Mucosa of stomach (tissue), 1 donor: ENCODE data around the gene STON2.

Experiments
- H3K27me3 ChIP-seq: one replicate; pipeline ENCODE4 v1.7.0; 2013; ENCODE audit warnings: mild to moderate bottlenecking, low read length; ENCODE audit not compliant: control insufficient read depth, insufficient read depth
- H3K36me3 ChIP-seq: one replicate; pipeline ENCODE4 v1.7.0; 2013; ENCODE audit warnings: low read length; ENCODE audit not compliant: control insufficient read depth, insufficient read depth
- H3K4me1 ChIP-seq: one replicate; pipeline ENCODE4 v1.7.0; 2013; ENCODE audit warnings: mild to moderate bottlenecking, low read length; ENCODE audit not compliant: control insufficient read depth, insufficient read depth
- H3K4me3 ChIP-seq: one replicate; pipeline ENCODE4 v1.7.0; 2013; ENCODE audit warnings: low read length
- H3K9ac ChIP-seq: one replicate; pipeline ENCODE4 v1.7.0; 2013; ENCODE audit warnings: mild to moderate bottlenecking, low read length, moderate library complexity
- H3K9me3 ChIP-seq: one replicate; pipeline ENCODE4 v1.7.0; 2013; ENCODE audit warnings: mild to moderate bottlenecking, low read length, moderate library complexity; ENCODE audit not compliant: control insufficient read depth
- donor health status: Pancreatic carcinoma.

The STON2 gene

GRCh38 chr14:81341370-81341769 is 58.8 kb downstream of the STON2 start:
- Histone ChIP-seq H3K9me3 (no peaks in the 10 kb centered on the region), H3K27me3 (no peaks in the 10 kb centered on the region), H3K36me3 (no peaks in the 10 kb centered on the region), H3K4me1 (no peaks in the 10 kb centered on the region), H3K9ac (no peak overlapping the region), H3K4me3 (no peak overlapping the region)

GRCh38 chr14:81340201-81340600 is 59.9 kb downstream of the STON2 start:
- no peaks in the 10 kb centered on the region for H3K9me3 ChIP-seq
- H3K27me3 ChIP-seq = no peaks in the 10 kb centered on the region
- H3K9ac ChIP-seq = no peak overlapping the region
- H3K4me3 ChIP-seq = no peak overlapping the region
- no peaks in the 10 kb centered on the region for H3K4me1 ChIP-seq
- no peaks in the 10 kb centered on the region for H3K36me3 ChIP-seq

- Histone ChIP-seq H3K9me3 (no peaks in the 10 kb centered on the region), H3K9ac (no peak overlapping the region), H3K36me3 (no peaks in the 10 kb centered on the region), H3K27me3 (no peaks in the 10 kb centered on the region), H3K4me1 (no peaks in the 10 kb centered on the region), H3K4me3 (no peak overlapping the region)
Measured at GRCh38 chr14:81337073-81337472, 63.1 kb downstream of the STON2 start.

DNA sequence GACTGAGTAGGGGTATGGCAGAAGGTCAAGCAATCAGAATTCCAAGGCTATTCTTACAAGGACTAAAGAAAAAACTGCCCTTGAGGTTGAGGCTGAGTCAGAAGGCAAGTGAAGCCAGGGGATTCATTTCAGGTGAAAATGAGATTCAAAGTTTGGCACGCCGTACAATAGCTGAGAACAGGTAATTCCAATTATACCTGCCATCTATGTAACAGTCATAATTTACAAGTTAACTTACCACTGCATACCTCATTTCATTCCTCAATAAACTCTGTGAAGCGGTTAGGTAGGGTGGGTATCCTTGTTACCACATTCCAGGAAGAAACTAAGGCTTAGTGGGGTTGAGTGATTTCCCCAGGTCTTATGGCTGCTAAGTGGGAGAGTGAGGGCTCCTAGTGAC is 64.1 kb downstream of the STON2 start:
- Histone ChIP-seq H3K4me3 (no peak overlapping the region), H3K9ac (no peak overlapping the region), H3K9me3 (no peaks in the 10 kb centered on the region), H3K4me1 (no peaks in the 10 kb centered on the region), H3K36me3 (no peaks in the 10 kb centered on the region), H3K27me3 (no peaks in the 10 kb centered on the region)

GRCh38 chr14:81332725-81333124 is 67.4 kb downstream of the STON2 start:
- Histone ChIP-seq H3K9me3 (no peaks in the 10 kb centered on the region), H3K27me3 (no peaks in the 10 kb centered on the region), H3K4me1 (no peaks in the 10 kb centered on the region), H3K36me3 (no peaks in the 10 kb centered on the region), H3K4me3 (no peak overlapping the region), H3K9ac (no peak overlapping the region)

DNA sequence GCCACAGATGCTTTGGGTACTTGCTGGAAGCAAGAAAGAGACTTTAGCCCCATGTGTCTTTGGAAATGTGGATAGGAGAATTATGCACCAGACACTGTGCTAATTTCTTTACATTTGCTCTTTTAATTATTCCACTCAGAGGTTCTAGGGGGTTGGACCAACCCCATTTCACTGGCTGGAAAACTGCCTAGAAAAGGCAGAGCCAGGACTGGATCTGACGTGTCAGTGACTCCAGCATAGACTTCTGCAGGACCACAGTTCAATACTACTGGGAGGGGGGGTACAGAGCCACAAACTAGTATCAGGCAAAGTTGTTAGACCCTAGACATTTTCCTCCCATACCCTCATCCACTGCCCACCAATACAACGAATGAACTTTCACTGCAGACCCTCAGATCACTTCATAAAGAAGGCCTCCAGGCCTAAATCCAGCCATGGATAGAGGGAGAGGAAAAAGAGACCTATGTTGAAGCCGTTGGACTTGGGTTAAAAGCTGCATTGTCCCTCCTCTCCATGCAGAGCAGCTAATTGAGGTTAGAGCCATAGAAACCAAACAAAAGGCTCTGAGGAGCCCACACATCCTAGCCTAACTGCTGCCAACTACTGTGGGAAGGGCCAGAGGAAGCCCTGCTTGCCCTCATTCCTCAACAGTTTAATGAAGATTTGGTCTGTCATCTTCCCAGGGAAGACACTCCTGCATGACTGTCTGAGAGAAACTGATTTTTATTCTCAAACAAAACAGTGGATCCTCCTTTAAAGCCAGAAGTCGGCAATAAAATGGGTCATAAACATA is 68.7 kb downstream of the STON2 start:
- no peaks in the 10 kb centered on the region for H3K4me1 ChIP-seq
- no peaks in the 10 kb centered on the region for H3K27me3 ChIP-seq
- H3K4me3 ChIP-seq = no peak overlapping the region
- H3K9ac ChIP-seq = no peak overlapping the region
- no peaks in the 10 kb centered on the region for H3K36me3 ChIP-seq
- H3K9me3 ChIP-seq = no peaks in the 10 kb centered on the region

GRCh38 chr14:81330619-81331122 is 69.5 kb downstream of the STON2 start:
- Histone ChIP-seq H3K4me1 (no peaks in the 10 kb centered on the region), H3K9ac (no peak overlapping the region), H3K9me3 (no peaks in the 10 kb centered on the region), H3K27me3 (no peaks in the 10 kb centered on the region), H3K4me3 (no peak overlapping the region), H3K36me3 (no peaks in the 10 kb centered on the region)

- H3K27me3 ChIP-seq = no peaks in the 10 kb centered on the region
- no peaks in the 10 kb centered on the region for H3K9me3 ChIP-seq
- no peaks in the 10 kb centered on the region for H3K36me3 ChIP-seq
- H3K9ac ChIP-seq = no peak overlapping the region
- H3K4me1 ChIP-seq = no peaks in the 10 kb centered on the region
- H3K4me3 ChIP-seq = no peak overlapping the region
Measured at GRCh38 chr14:81329640-81330381, 70.3 kb downstream of the STON2 start.

GRCh38 chr14:81326451-81326850 is 73.7 kb downstream of the STON2 start:
- Histone ChIP-seq H3K36me3 (no peaks in the 10 kb centered on the region), H3K9me3 (no peaks in the 10 kb centered on the region), H3K27me3 (no peaks in the 10 kb centered on the region), H3K4me3 (no peak overlapping the region), H3K4me1 (peaks cover 11% of the 10 kb centered on the region), H3K9ac (no peak overlapping the region)

GRCh38 chr14:81324011-81324410 is 76.1 kb downstream of the STON2 start:
- Histone ChIP-seq H3K9ac (peak overlapping the region; percentile 53), H3K4me3 (peak overlapping the region; percentile 23), H3K27me3 (no peaks in the 10 kb centered on the region), H3K36me3 (no peaks in the 10 kb centered on the region), H3K9me3 (no peaks in the 10 kb centered on the region), H3K4me1 (peaks cover 18% of the 10 kb centered on the region)

DNA sequence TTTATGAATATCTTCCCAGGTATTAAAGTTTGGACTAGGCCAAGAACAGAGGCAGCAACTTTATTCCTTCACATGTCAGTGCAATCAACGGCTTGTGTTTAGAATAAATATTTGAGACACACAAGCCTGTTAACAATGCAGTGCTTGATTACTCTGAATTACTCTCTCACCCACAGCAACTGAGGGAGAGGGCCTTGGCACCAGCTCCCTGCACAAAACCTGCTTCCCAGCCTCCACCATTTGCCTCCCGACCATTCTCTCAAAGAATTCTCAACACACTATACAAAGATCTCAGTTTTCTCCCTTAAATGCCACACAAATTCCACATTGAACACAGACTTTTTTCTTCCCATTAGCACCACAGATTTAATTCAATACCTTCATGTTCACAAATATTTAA is 77.0 kb downstream of the STON2 start:
- Histone ChIP-seq H3K4me1 (peaks cover 18% of the 10 kb centered on the region), H3K36me3 (no peaks in the 10 kb centered on the region), H3K9me3 (no peaks in the 10 kb centered on the region), H3K4me3 (peak overlapping the region; percentile 23), H3K9ac (peak overlapping the region; percentile 53), H3K27me3 (no peaks in the 10 kb centered on the region)

DNA sequence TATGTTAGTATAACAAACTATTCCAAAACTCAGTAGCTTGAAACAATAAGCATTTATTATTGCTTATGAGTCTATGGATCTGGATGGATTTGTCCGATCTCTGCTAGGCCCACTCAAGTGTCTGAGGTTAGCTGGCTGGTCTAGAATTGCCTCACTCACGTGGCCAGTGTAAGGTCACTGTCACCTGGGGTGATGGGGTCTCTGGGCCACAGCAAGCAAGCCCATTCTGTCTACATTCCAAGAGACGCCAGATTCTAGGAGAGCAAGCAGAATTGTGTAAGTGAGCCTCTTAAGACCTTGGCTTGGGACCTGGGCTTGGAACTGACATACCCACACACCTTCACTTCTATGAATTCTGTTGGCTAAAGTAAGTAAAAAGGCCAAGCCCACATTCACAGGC is 80.2 kb downstream of the STON2 start:
- H3K4me1 ChIP-seq = peaks cover 18% of the 10 kb centered on the region
- H3K4me3 ChIP-seq = no peak overlapping the region
- no peaks in the 10 kb centered on the region for H3K27me3 ChIP-seq
- no peaks in the 10 kb centered on the region for H3K36me3 ChIP-seq
- no peak overlapping the region for H3K9ac ChIP-seq
- H3K9me3 ChIP-seq = no peaks in the 10 kb centered on the region
